Hippocampal formation (tissue), 2 donors: ENCODE measurements around the gene NFATC3.
A peak's percentile ranks its signal among the peaks of the same experiment; 100 is the strongest.

Experiments used
- DNase-seq, 2 donors: peaks; one replicate each; lab custom pipeline; 2025; lab: John Stamatoyannopoulos, UW

Gene NFATC3

DNA sequence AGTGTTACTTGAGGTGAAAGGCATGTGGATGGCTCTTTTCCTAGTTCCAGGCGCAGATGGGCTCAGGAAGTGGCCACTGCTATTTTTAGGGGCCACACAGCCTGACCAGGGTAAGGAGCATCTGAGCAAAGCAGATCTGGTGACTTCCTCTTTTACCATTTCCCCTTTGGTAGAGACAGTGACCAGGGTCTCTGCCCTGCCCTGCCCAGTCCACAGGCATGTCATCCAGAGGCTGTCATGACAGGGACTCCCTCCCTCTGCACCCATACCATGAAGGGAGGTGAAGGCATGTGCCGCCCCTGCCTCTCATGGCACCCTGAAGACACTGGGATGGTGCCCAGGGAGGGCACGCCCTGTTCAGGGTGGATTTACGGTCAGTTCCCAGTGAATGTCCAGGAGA is 162.2 kb downstream of the NFATC3 start:
- DNase-seq = no peak

DNA sequence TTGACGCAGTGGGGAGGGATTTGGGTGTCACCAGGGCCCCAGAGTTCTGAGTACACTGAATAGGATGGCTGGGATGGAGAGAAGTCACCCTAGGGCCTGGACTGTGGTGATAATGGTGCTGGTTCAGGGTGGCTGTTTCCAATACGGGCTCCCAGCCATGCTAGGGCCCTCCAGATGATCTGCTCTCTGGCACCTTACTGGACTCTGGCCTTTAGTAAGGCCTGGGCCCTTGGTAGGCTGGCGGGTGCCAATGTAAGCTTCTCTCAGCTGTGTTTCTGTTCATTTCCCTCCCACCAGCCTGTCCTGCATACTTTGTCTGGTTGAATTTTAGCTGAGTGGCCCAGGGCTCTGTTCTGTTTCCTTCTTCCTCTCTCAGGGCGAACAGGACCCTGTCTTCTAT is 162.8 kb downstream of the NFATC3 start:
- DNase-seq = no peak

DNA sequence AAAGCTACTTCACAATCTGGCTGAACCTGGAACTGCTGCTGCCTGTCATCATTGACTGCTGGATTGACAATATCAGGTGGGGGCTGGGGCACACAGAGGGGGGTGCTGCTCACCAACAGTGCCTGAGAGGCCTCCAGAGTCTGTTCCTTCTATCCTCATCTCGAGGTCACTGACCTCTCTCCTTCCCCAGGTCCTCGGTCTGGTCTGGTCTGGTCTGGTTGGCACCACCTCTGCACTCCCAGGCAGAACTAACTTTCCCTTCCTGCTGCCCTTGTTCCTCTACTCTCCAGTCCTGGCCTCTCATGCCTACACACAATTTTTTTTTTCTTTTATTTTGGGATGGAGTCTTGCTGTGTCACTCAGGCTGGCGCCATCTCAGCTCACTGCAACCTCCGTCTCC is 164.2 kb downstream of the NFATC3 start:
- DNase-seq = no peak

DNA sequence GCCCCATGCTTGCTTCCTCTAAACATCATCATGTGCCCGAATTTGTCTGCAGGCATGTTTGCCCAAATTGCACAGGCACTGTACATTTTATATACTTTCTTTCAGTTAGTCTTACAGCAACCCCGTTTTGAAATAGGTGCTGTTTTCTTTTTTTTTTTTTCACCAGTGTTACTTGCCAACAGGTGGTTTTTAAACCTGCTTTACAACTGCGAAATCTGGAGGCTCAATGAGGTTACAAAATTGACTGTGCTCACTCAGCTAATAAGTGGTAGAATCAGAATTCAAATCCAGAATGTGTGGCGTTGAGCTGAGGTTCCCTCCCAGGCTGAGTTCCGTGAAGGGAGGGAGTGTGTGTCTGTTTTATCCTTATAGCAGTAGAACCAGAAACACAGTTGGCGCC is 165.8 kb downstream of the NFATC3 start:
- DNase-seq = no peak

DNA sequence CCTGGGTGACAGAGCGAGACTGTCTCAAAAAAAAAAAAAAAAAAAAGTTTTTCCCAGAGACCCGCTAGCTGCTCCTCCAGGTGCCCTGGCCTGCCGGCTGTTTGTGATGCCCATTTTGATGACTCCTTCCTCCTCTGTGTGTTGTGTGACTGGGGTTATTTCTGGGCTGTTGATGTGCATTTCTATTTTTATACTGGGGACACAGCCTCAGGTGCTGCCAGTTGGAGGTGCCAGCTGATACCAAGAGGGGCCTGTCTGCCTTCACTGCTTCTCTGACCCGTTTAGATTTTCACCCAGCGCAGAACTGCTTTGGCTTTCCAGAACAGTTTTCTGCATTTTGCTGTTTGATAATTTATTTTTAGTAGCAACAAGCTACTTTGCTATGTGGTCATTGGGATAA is 166.7 kb downstream of the NFATC3 start:
- DNase-seq = no peak

DNA sequence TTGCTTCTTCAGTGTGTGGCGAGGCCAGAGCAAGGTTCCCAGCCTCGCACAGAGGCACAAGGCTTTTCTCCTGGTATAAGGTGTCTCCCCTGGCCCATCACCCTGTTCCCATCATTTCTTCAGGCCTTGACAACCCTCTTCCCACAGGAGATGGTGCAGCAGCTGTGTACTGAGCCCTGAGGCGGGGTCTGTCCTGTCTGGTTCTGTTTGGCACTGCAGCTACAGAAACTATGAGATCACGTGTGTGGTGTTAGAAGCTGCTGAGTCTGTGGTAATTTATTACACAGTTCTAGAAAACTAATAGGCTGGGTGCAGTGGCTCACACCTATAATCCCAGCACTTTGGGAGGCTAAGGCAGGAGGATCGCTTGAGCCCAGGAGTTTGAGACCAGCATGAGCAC is 167.2 kb downstream of the NFATC3 start:
- DNase-seq = no peak

DNA sequence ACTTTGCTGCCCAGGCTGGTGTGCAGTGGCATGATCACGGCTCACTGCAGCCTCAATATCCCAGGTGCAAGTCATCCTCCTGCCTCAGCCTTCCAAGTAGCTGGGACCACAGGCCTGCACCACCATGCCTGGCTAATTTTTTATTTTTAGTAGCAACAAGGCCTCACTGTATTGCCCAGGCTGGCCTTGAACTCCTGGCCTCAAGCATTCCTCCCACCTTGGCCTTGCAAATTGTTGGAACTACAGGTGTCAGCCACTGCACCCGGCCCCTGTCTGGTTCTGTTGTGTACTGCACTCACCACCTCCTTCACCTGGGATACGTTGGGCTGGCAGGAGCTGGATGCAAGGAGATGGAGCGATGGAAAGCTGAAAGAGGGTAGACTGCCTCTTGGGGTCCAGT is 168.6 kb downstream of the NFATC3 start:
- no peak for DNase-seq

DNA sequence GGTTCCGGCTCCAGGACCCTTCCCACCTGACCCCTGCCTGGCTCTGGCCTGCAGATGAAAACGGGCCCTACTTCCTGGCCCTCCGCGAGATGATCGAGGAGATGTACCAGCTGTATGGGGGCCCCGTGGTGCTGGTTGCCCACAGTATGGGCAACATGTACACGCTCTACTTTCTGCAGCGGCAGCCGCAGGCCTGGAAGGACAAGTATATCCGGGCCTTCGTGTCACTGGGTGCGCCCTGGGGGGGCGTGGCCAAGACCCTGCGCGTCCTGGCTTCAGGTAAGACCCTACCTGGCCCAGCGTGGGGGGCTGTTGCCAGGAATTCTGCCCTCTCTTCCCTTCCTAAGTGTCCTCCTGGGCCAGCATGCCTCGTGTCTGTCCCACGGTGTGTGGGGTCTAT is 170.5 kb downstream of the NFATC3 start:
- DNase-seq = no peak

DNA sequence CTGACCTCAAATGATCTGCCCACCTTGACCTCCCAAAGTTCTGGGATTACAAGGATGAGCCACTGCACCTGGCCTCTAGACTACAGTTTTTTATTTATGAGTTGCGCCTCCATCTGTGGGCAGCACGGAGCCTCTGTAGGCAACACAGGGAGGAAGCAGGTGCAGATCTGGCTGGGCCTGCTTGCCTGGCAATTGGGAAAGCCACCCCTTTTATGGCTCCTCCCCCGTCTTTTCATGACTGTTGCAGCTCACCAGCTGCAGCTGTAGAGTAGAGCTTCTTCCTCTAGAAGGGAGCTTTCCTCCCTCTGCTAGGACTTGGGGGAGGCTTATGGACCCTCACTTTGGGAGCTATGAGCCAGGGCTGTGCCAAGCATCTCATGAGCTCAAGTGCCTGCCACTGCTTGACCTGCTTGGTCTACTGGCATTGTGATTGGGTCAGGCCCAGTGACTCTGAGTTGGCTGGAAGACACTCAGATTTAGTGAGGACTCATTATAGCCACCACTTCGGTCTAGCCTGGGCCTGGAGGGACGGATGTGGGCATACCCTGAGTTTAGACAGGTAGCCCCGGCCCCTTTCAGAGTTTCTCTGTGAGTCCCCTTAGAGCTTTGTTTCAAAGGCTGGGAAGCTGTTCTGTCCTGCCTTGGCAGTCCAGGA is 172.2 kb downstream of the NFATC3 start:
- DNase-seq = no peak

DNA sequence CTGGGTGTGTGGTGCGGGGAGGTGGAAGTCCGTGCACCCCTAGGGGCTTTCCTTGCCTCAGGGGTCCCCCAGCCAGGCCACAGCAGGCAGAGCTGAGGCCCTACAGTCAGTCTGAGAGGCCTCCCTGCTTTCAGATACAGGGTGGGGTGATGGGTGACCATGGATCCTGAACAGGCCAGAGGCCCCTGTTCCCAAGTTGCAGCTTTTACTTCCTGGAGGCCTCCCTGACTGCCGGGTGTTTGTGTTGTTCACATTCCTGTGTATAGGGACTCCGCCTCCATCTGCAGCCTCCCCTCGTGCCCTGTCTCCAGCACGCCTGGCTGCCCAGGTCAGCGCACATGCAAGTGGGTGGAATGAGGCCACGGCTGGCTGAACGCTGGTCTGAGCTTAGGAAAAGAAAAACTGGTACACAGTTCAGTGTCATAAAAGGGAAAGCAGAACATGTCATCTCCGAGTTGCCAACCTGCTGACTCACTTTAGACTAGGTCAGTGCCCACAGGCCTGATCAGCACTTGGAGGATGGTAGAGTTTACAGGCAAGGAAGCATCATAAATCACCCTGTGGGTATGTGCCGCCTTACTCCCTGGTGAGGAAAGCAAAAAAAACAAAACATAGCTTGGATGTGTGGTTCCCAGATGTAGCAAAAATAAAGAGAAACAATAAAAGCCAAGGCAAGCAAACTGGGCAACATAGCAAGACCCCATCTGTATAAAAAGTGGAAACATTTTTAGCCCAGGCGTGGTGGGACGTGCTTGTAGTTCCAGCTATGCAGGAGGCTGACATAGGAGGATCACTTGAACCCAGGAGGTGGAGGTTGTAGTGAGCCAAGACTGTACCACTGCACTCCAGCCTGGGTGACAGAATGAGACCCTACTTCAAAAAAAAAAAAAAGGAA is 173.0 kb downstream of the NFATC3 start:
- no peak for DNase-seq

DNA sequence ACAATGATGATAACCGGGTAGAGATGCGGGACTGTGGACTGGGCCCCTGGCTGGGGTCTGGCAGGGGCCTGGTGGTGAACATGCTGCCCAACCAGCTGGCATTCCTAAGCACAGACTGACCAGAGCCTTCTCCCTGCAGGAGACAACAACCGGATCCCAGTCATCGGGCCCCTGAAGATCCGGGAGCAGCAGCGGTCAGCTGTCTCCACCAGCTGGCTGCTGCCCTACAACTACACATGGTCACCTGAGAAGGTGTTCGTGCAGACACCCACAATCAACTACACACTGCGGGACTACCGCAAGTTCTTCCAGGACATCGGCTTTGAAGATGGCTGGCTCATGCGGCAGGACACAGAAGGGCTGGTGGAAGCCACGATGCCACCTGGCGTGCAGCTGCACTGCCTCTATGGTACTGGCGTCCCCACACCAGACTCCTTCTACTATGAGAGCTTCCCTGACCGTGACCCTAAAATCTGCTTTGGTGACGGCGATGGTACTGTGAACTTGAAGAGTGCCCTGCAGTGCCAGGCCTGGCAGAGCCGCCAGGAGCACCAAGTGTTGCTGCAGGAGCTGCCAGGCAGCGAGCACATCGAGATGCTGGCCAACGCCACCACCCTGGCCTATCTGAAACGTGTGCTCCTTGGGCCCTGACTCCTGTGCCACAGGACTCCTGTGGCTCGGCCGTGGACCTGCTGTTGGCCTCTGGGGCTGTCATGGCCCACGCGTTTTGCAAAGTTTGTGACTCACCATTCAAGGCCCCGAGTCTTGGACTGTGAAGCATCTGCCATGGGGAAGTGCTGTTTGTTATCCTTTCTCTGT is 174.0 kb downstream of the NFATC3 start:
- DNase-seq = no peak

DNA sequence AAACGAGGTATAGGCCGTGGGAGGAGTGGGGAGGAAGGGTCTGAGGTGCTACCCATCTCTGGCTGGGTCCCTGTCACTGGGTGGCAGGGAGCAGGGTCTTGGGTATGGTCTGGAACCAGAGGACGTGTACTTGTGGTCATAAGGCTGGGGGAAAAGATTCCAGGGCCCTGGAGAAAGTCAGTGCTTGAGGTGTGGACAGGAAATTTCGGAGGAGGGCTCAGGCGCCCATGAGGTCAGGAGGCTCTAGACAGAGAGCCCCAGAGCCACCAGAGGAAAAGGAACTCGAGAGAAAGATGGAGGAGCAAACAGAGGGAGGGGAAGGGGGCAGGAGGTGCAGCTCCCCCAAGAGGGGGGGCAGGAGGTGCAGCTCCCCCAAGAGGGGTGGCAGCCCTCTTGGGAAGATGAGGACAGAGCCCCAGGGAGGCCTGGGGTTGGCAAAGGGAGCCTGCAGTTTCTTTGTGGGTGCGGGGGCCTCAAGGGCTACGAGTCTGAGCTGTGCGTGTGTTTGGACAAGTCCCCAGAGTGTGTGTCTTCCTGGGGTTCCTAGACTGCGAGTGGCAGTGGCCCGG is 178.5 kb downstream of the NFATC3 start:
- no peak for DNase-seq

DNA sequence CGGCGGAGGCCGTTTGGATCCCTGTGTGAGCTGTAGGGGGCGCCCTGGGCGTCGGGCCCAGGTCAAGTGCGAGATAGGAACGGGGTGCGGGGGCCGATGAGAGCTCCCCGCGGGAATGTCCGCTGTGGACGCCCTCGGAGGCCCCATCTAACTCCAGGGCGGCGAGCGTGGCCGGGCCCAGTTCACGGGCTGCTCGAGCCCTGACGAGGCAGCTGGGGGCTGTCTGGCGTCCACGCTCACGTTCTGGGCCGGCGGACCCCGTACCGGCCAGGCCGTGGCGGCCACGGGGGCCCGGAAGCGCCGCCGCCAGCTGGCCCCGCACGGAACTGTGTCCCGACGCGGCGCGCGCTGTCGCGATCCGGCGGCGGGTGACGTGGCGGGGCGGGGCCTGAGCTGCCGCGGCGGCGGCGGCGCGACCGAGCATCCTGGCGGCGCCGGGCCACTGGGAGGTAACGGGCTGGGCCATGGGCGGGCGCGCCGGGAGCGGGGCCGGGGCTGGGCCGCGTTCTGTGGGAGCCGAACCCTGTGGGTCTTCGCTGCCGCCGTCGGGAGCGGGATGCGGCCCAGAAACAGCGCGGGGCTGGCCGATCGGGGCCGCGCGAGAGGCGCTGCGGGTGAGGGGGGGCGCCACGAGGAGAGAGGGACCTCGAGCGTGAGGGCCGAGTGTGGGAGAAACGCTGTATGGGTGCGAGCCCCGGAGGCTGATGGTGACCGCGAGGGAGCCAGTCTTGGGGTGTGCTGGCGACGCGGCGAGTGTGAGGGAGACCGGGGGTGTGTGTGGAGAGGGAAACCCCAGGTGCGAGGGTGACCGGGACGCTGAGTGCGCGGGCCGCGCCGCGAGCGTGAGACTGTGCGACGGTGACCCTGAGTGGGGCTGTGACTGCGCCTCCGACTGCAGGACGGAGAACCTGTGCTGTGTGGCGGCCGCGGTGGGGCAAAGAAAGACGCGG is 179.2 kb downstream of the NFATC3 start, which contains the start of gene SLC7A6:
SLC7A6 (plus strand) TSS at position 399 of the 950 bp plus-strand sequence. CDS start 10,201 bp downstream, outside the sequence.
- peak; percentile 43 to 60 for DNase-seq

DNA sequence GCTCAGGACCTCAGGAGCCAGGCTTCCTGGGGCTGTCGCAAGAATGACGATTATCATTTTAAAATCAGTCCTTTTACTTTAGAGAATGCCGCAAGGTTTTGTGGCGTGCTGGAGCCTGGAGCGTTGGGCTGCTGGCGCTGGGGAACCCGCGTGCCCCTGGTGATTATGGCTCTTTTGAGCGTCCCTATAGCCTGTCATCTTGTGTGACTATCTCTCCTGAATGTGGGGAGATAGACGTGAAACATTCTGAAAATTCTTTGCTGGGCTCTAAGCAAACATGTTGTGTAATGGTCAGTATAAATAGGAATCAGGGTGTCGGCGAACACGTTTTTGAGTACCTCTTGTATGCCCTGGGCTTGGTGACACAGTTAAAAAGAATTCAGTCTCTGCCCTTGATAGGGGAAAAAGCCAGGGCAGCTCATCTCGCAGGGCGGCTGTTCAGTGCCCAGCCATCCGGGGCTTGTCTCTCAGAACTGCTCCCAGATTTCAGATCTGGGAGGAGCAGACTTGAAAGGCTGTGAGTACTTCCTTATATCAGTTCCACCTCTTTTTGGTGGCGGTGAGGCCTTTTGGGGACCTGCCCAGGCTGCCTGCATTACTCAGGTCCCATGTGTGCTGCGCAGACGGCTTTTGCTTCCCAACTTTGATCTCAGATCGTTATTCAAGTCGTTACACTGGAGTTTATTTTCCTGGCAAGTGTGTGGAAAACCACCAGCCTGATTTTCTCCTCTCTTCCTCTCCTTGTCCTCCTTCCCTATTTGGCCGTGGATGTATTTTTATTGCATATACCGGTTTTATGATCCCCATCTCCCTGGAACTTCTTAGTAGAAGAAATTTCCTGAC is 180.1 kb downstream of the NFATC3 start:
- no peak for DNase-seq

DNA sequence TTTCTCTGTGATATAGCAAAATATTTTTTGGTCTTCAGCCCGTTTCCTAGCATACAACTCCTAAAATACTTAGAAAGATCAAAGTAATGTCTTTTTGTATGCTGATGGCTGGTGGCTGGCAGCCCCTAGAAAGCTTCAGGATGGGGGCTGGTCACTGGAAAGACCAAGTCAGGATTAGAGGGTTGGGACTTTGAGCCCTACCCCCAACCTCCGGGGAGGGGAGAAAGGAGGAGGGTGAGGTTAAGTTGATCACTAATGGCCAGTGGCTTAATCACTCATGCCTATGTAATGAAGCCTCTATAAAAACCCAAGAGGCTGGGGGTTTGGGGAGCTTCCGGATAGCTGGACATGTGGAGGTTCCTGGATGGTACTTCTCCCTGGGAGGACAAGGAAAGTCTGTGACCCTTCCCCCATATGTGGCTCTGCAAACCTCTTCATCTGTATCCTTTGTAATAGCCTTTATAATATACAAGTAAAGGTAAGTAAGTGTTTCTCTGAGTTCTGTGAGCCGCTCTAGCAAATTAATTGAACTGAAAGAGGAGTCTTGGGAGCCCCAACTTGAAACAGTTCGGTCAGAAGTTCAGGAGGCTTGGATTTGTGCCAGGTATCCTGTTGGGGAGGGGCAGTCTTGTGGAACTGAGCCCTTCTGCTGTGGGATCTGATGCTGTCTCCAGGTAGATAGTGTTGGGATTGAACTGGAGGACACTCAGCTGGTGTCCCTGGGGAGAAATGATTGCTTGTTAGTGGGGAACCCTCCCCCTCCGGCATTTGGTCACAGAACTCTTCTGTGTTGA is 182.6 kb downstream of the NFATC3 start:
- DNase-seq = no peak

DNA sequence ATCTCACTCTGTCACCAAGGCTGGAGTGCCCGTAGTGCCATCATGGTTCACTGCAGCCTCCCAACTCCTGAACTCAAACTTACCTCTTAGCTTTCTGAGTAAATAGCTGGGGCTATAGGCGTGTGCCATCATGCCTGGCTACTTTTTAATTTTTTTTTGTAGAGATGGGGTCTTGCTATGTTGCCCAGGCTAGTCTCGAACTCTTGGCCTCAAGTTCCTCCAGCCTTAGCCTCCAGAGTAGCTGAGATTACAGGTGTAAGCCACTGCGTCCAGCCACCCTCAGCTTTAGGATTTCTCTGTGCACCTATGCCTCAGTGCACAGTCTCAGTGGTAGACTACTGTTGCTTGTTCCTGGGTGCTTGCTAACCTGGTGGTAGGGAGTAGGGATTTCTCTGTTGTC is 184.6 kb downstream of the NFATC3 start:
- DNase-seq = no peak

DNA sequence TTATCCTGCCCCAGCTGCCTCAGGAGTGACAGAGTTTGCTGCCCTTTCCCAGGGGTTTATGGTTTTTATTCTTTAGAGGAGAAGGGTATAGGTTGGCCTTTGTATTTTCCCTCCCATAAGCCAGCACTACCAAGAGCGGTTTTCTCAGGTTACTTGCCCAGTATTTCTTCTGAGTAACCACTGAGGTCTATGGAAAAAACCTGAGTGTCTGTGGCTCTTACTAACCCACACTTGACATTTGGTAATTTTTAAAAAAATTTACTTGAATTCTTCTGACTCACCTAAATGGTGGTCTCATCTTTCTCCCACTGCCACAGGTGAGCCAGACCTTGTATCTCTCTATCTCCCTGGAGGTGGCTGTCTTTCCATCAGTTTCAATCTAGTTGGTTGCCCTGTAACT is 185.2 kb downstream of the NFATC3 start:
- DNase-seq = no peak

DNA sequence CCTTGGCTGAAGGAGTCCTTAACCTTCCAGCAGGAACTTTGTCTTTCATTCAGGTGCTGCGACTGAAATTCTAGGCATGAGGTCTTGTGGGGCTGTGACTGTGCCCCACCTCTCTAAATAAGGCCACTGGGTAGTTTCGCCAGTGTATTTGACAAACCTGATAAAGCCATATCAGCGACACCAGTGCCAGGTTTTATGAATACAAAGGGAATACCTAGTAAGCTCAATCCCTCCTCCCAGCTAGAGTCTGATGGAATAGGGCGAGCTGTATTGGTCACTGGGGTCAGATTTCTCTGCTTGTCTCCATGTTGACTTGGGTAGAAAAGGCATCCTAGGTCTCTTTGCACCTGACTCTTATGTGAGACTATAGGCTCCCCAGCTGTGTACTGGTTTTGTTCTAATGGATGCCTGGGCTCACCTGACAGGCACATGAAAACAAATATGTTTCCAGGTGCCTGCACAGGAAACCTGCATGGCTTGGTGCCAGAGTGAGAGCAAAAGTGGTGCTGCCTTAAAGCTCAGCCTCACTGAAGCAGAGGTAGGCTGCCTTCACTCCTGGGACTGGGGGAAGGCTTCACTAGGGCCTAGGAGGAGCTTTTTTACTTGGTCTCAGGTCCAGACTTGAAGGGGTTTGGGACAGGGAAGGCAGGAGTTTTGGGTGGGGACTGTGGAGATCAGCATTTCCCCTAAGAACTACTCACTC is 187.5 kb downstream of the NFATC3 start:
- DNase-seq = no peak

DNA sequence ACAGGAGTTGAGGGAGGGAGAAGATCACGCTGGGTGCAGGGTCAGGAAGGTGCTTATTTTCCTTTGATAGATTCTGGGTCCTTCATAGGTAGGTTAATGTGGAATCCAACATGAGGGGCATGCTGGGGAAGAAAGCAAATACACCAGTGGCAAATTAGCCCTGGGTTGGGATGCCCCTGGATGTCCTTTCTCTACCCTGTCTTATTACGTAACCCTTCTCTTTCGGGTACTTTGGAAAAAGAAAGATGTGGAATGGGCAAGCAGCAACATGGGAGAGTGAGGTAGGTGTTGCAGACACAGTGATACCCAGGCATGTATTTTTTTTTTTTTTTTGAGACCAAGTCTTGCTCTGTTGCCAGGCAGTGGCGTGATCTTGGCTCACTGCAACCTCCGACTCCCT is 188.3 kb downstream of the NFATC3 start:
- DNase-seq = no peak
